GM12878 (cell line): ENCODE data around the gene SOCS6. TPM values are rescaled to one million over a fixed set of nuclear protein-coding genes. Genes with fewer than 3 reads are reported as not detected.

Experiments used
- ATAC-seq: fragments of 200-7000 bp; cut with Tn5 transposase; 3 replicates; pipeline ENCODE4 v1.9.1; 2020; ENCODE audit warnings: mild to moderate bottlenecking, moderate library complexity
- BruUV-seq: library from RNA; stranded (reverse); fragments of 400-500 nt; replicated peaks from 2 replicates; lab custom pipeline; 2021; lab: Mats Ljungman, UMichigan
- CTCF ChIA-PET: fragments of 300-600 bp; sonication (Branson Sonifier 250); formaldehyde crosslinking; extraction: SDS; loops from one replicate; lab custom pipeline; 2021; ENCODE audit warnings: inconsistent platforms; lab: Yijun Ruan, JAX
- POLR2A ChIA-PET: fragments of 350-600 bp; formaldehyde crosslinking; extraction: SDS; loops from one replicate; lab custom pipeline; 2021; ENCODE audit warnings: inconsistent platforms; lab: Charles Lee
- RAD21 ChIA-PET: fragments of 300-600 bp; sonication (Branson Sonifier 250); formaldehyde crosslinking; loops from one replicate; lab custom pipeline; 2023; ENCODE audit warnings: antibody characterized with exemption; ENCODE audit not compliant: unreplicated experiment; lab: Charles Lee
- SMC1A ChIA-PET: fragments of 300-600 bp; sonication (Branson Sonifier 250); formaldehyde crosslinking; loops from one replicate; lab custom pipeline; 2023; ENCODE audit not compliant: unreplicated experiment, uncharacterized antibody; lab: Charles Lee
- DNase-seq: peaks from one replicate; pipeline ENCODE4 v3.0.0-alpha.2; 2011; ENCODE audit warnings: low read depth, low spot score
- FAIRE-seq: peaks from 3 replicates; lab custom pipeline; 2011; peaks lifted over from hg19 to GRCh38; lab: Jason Lieb, UNC
- H2AFZ ChIP-seq: 2 replicates; pipeline ENCODE4 v1.6.0; 2011; ENCODE audit warnings: low read depth, low read length, control low read depth; ENCODE audit not compliant: control insufficient read depth
- H3K27ac ChIP-seq: 2 replicates; pipeline ENCODE4 v1.5.1; 2011; ENCODE audit warnings: control low read depth; ENCODE audit not compliant: control insufficient read depth, insufficient read depth
- H3K27me3 ChIP-seq, 2 experiments: replicated peaks in 1 of 2; 2 replicates each; pipeline versions ENCODE4 v1.6.0 to v1.6.1; 2011; ENCODE audit warnings: low read length in 1 of 2; ENCODE audit not compliant: control insufficient read depth in 2 of 2, insufficient read depth in 2 of 2
- H3K36me3 ChIP-seq, 2 experiments: 2 replicates each; pipeline ENCODE4 v1.5.1; 2011; ENCODE audit warnings: low read length in 1 of 2; ENCODE audit not compliant: control insufficient read depth in 2 of 2, insufficient read depth in 2 of 2
- H3K4me1 ChIP-seq: 2 replicates; pipeline ENCODE4 v1.6.1; 2011; ENCODE audit warnings: mild to moderate bottlenecking, low read length, moderate library complexity, mixed read lengths; ENCODE audit not compliant: control insufficient read depth, insufficient read depth
- H3K4me2 ChIP-seq: 2 replicates; pipeline ENCODE4 v1.6.0; 2011; ENCODE audit warnings: control low read depth; ENCODE audit not compliant: control insufficient read depth, insufficient read depth
- H3K4me3 ChIP-seq: fragments of 200-600 bp; sonication (generic); 2 replicates; pipeline ENCODE4 v1.5.1; 2016
- H3K79me2 ChIP-seq: 2 replicates; pipeline ENCODE4 v1.6.0; 2011; ENCODE audit warnings: low read length; ENCODE audit not compliant: control insufficient read depth, insufficient read depth
- H3K9ac ChIP-seq: 2 replicates; pipeline ENCODE4 v1.8.0; 2011; ENCODE audit warnings: low read length, control low read depth, mixed read lengths; ENCODE audit not compliant: control insufficient read depth, insufficient read depth
- H3K9me3 ChIP-seq: replicated peaks from 3 replicates; pipeline ENCODE4 v1.5.1; 2011; ENCODE audit warnings: mild to moderate bottlenecking, low read length; ENCODE audit not compliant: control insufficient read depth, insufficient read depth
- H4K20me1 ChIP-seq: 2 replicates; pipeline ENCODE4 v1.6.0; 2011; ENCODE audit not compliant: control insufficient read depth, insufficient read depth
- CEBPB ChIP-seq, 2 experiments: fragments of 150-350 bp in 1 of 2; IDR thresholded peaks; 2 replicates each; pipeline ENCODE4 v1.6.1; 2012 to 2014; ENCODE audit warnings: low read depth in 2 of 2, low read length in 2 of 2, borderline replicate concordance in 1 of 2, inconsistent platforms in 1 of 2
- CHD1 ChIP-seq: IDR thresholded peaks from 2 replicates; pipeline ENCODE4 v1.6.1; 2012; ENCODE audit warnings: low read depth, low read length, improper control_type of control experiment
- FOXM1 ChIP-seq: IDR thresholded peaks from 2 replicates; pipeline ENCODE4 v1.6.1; 2012; ENCODE audit warnings: low read depth, mild to moderate bottlenecking, inconsistent platforms, low read length, moderate library complexity
- HSF1 ChIP-seq: fragments of 150-350 bp; IDR thresholded peaks from 2 replicates; pipeline ENCODE4 v1.6.1; 2014; ENCODE audit warnings: mild to moderate bottlenecking, low read depth, low read length
- KDM1A ChIP-seq: fragments of 200-600 bp; sonication (generic); IDR thresholded peaks from 2 replicates; pipeline ENCODE4 v1.6.1; 2016; ENCODE audit warnings: borderline replicate concordance
- NFYB ChIP-seq: IDR thresholded peaks from 2 replicates; pipeline ENCODE4 v1.6.1; 2011; ENCODE audit warnings: low read depth, mild to moderate bottlenecking, low read length, improper control_type of control experiment, moderate library complexity; ENCODE audit not compliant: insufficient read depth
- PAX5 ChIP-seq: IDR thresholded peaks from 2 replicates; pipeline ENCODE4 v1.6.1; 2011; ENCODE audit warnings: low read depth, low read length, borderline replicate concordance
- REST ChIP-seq: IDR thresholded peaks from 2 replicates; pipeline ENCODE4 v1.6.1; 2012; ENCODE audit warnings: mild to moderate bottlenecking, low read depth, low read length
- SMAD1 ChIP-seq: fragments of 450-650 bp; IDR thresholded peaks from 2 replicates; pipeline ENCODE4 v1.6.1; 2018; ENCODE audit warnings: mild to moderate bottlenecking, low read depth; ENCODE audit not compliant: partially characterized antibody
- SMC3 ChIP-seq: IDR thresholded peaks from 2 replicates; pipeline ENCODE4 v1.6.1; 2011; ENCODE audit warnings: low read length, improper control_type of control experiment, borderline replicate concordance
- STAT1 ChIP-seq: fragments of 450-650 bp; conservative IDR thresholded peaks from 2 replicates; pipeline ENCODE4 v1.6.1; 2014; ENCODE audit warnings: antibody characterized with exemption, mild to moderate bottlenecking
- TCF7 ChIP-seq: IDR thresholded peaks from 2 replicates; pipeline ENCODE4 v1.6.1; 2014; ENCODE audit warnings: antibody characterized with exemption, borderline replicate concordance
- ZNF384 ChIP-seq: IDR thresholded peaks from 2 replicates; pipeline ENCODE4 v1.6.1; 2012; ENCODE audit warnings: low read depth, mild to moderate bottlenecking, low read length, improper control_type of control experiment, borderline replicate concordance
- WGBS: methylation state at CpG from one replicate; pipeline ENCODE4 v1.1.6; 2016; ENCODE audit warnings: low lambda C conversion rate; ENCODE audit not compliant: insufficient replicate concordance, insufficient coverage; ENCODE audit errors: missing lambda C conversion rate; 5-methylcytosine and 5-hydroxymethylcytosine counted together
- in situ Hi-C: fragments of 300-500 bp; cut with MboI; formaldehyde crosslinking; loops from 9 replicates; pipeline ENCODE4 v1.14.3; 2018; ENCODE audit warnings: mixed read lengths
- intact Hi-C: fragments of 100-400 bp; cut with micrococcal nuclease; formaldehyde crosslinking; loops from one replicate; pipeline ENCODE4 v1.14.2; 2022; ENCODE audit not compliant: unreplicated experiment
- polyA plus RNA-seq, 11 experiments: library from polyadenylated mRNA; depleted of rRNA in 4 of 11; unstranded in 6 of 11; stranded (reverse) in 5 of 11; fragments of >200 nt; fragmentation: Nextera tagmentation in 4 of 11; fragmentation: Illumina TruSeq in 1 of 11; extraction: Ambion mirVana in 4 of 11; extraction: Trizol in 1 of 11; gene quantifications; 1 replicate in 1 of 11; 2 replicates in 10 of 11; pipeline versions ENCODE4 v1.2.1 to v1.2.3, GENCODE V29; 2011 to 2016; ENCODE audit warnings: inconsistent platforms in 2 of 11, missing spikeins in 2 of 11, low read depth in 1 of 11
- total RNA-seq, 4 experiments: library from RNA; depleted of rRNA in 3 of 4; stranded (reverse); fragments of >200 nt in 3 of 4; fragmentation: Illumina TruSeq in 1 of 4; extraction: Trizol in 1 of 4; gene quantifications; 2 replicates each; pipeline versions ENCODE4 v1.2.1 to v1.2.3, GENCODE V29; 2013 to 2021
- TF ChIP-seq, protein P1 (sequence below): IDR thresholded peaks from 2 replicates; pipeline ENCODE4 v1.6.1; 2011; ENCODE audit warnings: borderline replicate concordance, low read depth, mild to moderate bottlenecking, moderate library complexity, low read length; ENCODE audit not compliant: insufficient read depth, poor library complexity, severe bottlenecking
- TF ChIP-seq, protein P2 (sequence below): IDR thresholded peaks from 2 replicates; pipeline ENCODE4 v1.6.1; 2012; ENCODE audit warnings: low read length, inconsistent platforms

SOCS6 gene
- total and polyA plus RNA-seq, 10 of the 15 experiments (the other 5 are each of a cell fraction or from before 2014, with no cell fraction given): 1.6 to 6.1 (median 4.1) TPM

DNA sequence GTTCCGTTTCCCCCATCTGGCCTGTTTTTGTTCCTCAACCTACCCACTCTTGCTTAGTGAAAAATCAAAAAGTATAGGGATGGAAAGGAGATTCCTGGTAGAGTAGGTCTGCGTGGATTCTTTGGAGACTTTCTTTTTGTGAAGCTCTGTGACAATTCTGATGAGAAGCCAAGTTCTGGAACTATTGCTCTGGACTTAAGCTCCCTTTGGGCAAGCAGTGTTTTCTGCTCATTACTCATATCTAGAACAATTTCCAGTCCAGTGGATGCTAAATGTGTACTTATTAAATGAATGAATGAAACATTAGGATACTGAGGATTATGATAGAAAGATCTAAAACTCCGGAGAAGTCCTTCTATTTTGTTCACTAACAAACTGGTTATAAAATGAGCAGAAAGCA, 76.5 kb downstream of the SOCS6 start (continued):
- no peak for TF ChIP-seq ZNF384
- no peak for TF ChIP-seq TCF7
- TF ChIP-seq HSF1: no peak

GRCh38 chr18:70366174-70366573, 77.3 kb downstream of the SOCS6 start:
- in situ Hi-C loops (no loop called here), intact Hi-C loops (no loop called here)
- no peaks in the 10 kb centered on the region for H3K4me1 ChIP-seq
- H3K9ac ChIP-seq: no peak overlapping the region
- no peaks in the 10 kb centered on the region; a peak in 1 of 4 replicates for H3K27me3 ChIP-seq
- POLR2A ChIA-PET: no interaction called here
- DNase-seq (no peak), ATAC-seq (no peak), FAIRE-seq (no peak)
- no peak overlapping the region for H3K4me2 ChIP-seq
- BruUV-seq: no TSS peak
- SMC1A ChIA-PET: interaction anchor here (1.0 kb wide), 1 partner anchor 16 kb away, joined by 3 read pairs; no protein-coding TSS in a partner anchor
- no peak overlapping the region for H2AFZ ChIP-seq
- no peaks in the 10 kb centered on the region for H3K36me3 ChIP-seq
- H3K79me2 ChIP-seq: no peaks in the 10 kb centered on the region
- CTCF ChIA-PET: no interaction called here
- H3K27ac ChIP-seq: no peak overlapping the region
- no peak overlapping the region for H3K4me3 ChIP-seq
- H3K9me3 ChIP-seq: no peaks in the 10 kb centered on the region
- H4K20me1 ChIP-seq: no peaks in the 10 kb centered on the region
- 48% methylated on average over 2 of the region's 2 CpGs for WGBS
- RAD21 ChIA-PET: no interaction called here
- TF ChIP-seq PAX5: no peak
- no peak for TF ChIP-seq REST
- TF ChIP-seq FOXM1: no peak
- TF ChIP-seq, protein P1, sequence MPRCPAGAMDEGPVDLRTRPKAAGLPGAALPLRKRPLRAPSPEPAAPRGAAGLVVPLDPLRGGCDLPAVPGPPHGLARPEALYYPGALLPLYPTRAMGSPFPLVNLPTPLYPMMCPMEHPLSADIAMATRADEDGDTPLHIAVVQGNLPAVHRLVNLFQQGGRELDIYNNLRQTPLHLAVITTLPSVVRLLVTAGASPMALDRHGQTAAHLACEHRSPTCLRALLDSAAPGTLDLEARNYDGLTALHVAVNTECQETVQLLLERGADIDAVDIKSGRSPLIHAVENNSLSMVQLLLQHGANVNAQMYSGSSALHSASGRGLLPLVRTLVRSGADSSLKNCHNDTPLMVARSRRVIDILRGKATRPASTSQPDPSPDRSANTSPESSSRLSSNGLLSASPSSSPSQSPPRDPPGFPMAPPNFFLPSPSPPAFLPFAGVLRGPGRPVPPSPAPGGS: no peak
- no peak for TF ChIP-seq NFYB
- TF ChIP-seq TCF7: no peak
- no peak for TF ChIP-seq CEBPB (IDR thresholded peaks at IDR 0.05; ENCODE audit: borderline replicate concordance in 1 of 2, low read depth in 2 of 2, low read length in 2 of 2)
- no peak for TF ChIP-seq CHD1
- no peak for TF ChIP-seq ZNF384
- TF ChIP-seq SMC3: no peak
- TF ChIP-seq, protein P2, sequence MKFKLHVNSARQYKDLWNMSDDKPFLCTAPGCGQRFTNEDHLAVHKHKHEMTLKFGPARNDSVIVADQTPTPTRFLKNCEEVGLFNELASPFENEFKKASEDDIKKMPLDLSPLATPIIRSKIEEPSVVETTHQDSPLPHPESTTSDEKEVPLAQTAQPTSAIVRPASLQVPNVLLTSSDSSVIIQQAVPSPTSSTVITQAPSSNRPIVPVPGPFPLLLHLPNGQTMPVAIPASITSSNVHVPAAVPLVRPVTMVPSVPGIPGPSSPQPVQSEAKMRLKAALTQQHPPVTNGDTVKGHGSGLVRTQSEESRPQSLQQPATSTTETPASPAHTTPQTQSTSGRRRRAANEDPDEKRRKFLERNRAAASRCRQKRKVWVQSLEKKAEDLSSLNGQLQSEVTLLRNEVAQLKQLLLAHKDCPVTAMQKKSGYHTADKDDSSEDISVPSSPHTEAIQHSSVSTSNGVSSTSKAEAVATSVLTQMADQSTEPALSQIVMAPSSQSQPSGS: no peak
- no peak for TF ChIP-seq STAT1
- TF ChIP-seq KDM1A: no peak
- no peak for TF ChIP-seq SMAD1
